Kidney epithelial cell (primary cell): ENCODE results near the gene SLC27A6. TPM values are rescaled to one million over a fixed set of nuclear protein-coding genes. Genes with fewer than 3 reads are reported as not detected.
"Not testable (repeated sequence)": the region's sequence is repeated elsewhere in the genome, so short reads cannot be mapped to it uniquely, and the experiment has no call there.

Source experiments
- DNase-seq: peaks from one replicate; pipeline ENCODE4 v3.0.0-alpha.2; 2010; ENCODE audit warnings: low read depth
- H3K27me3 ChIP-seq: 2 replicates; pipeline ENCODE4 v1.6.0; 2011; ENCODE audit warnings: low read length; ENCODE audit not compliant: control insufficient read depth, insufficient read depth
- H3K36me3 ChIP-seq: 2 replicates; pipeline ENCODE4 v1.5.1; 2011; ENCODE audit warnings: low read length; ENCODE audit not compliant: control insufficient read depth, insufficient read depth
- H3K4me3 ChIP-seq: 2 replicates; pipeline ENCODE4 v1.5.1; 2011; ENCODE audit warnings: low read depth, mild to moderate bottlenecking, control low read depth, low read length
- CTCF ChIP-seq: IDR thresholded peaks from 2 replicates; pipeline ENCODE4 v1.5.1; 2011; ENCODE audit warnings: mild to moderate bottlenecking, moderate library complexity, low read length, control low read depth, inconsistent platforms; ENCODE audit not compliant: insufficient read depth, poor library complexity, severe bottlenecking
- total RNA-seq: library from RNA; depleted of rRNA; stranded (reverse); fragments of >200 nt; gene quantifications from 2 replicates; pipeline ENCODE4 v1.2.3, GENCODE V29; 2015

The SLC27A6 gene
- total RNA-seq, 1 donor from 2014 or later = 1.6 TPM

- Histone ChIP-seq H3K4me3 (no peak overlapping the region), H3K27me3 (no peaks in the 10 kb centered on the region), H3K36me3 (no peaks in the 10 kb centered on the region)
- DNase-seq = no peak
- no peak for TF ChIP-seq CTCF
Observed at GRCh38 chr5:129027260-129027659, 62.0 kb downstream of the SLC27A6 start.

- DNase-seq = no peak
- Histone ChIP-seq H3K4me3 (no peak overlapping the region), H3K27me3 (no peaks in the 10 kb centered on the region), H3K36me3 (no peaks in the 10 kb centered on the region)
- TF ChIP-seq CTCF = no peak
Observed at GRCh38 chr5:129031886-129032683, 66.8 kb downstream of the SLC27A6 start.

- DNase-seq, H3K27me3 ChIP-seq, H3K4me3 ChIP-seq, H3K36me3 ChIP-seq: not testable (repeated sequence)
Observed at GRCh38 chr5:129036257-129036656, 71.0 kb downstream of the SLC27A6 start.

GRCh38 chr5:129041196-129041881 is 76.1 kb downstream of the SLC27A6 start:
- no peak for DNase-seq
- Histone ChIP-seq H3K27me3 (no peaks in the 10 kb centered on the region), H3K36me3 (no peaks in the 10 kb centered on the region), H3K4me3 (no peak overlapping the region)
- no peak for TF ChIP-seq CTCF

GRCh38 chr5:129042306-129042705 is 77.0 kb downstream of the SLC27A6 start:
- H3K27me3 ChIP-seq = no peaks in the 10 kb centered on the region
- H3K36me3 ChIP-seq = no peaks in the 10 kb centered on the region
- TF ChIP-seq CTCF = no peak
- H3K4me3 ChIP-seq = no peak overlapping the region
- DNase-seq = no peak

- Histone ChIP-seq H3K36me3 (no peaks in the 10 kb centered on the region), H3K27me3 (no peaks in the 10 kb centered on the region), H3K4me3 (no peak overlapping the region)
- no peak for TF ChIP-seq CTCF
- DNase-seq = no peak
Observed at GRCh38 chr5:129043894-129044293, 78.6 kb downstream of the SLC27A6 start.
